Lower leg skin (tissue), 3 donors: Measurements from ENCODE around the gene EVX2.

Experiments
- POLR2A ChIP-seq, 2 donors: fragments of 450-650 bp; IDR thresholded peaks; one replicate each; pipeline ENCODE4 v1.6.1; 2016 to 2017; ENCODE audit warnings: antibody characterized with exemption in 2 of 2, mild to moderate bottlenecking in 1 of 2, moderate library complexity in 1 of 2
- TF ChIP-seq, protein P1 (sequence below), 3 donors: fragments of 450-650 bp; IDR thresholded peaks; one replicate each; pipeline ENCODE4 v1.5.1; 2016; ENCODE audit warnings: antibody characterized with exemption in 3 of 3, mild to moderate bottlenecking in 3 of 3, moderate library complexity in 2 of 3

DNA sequence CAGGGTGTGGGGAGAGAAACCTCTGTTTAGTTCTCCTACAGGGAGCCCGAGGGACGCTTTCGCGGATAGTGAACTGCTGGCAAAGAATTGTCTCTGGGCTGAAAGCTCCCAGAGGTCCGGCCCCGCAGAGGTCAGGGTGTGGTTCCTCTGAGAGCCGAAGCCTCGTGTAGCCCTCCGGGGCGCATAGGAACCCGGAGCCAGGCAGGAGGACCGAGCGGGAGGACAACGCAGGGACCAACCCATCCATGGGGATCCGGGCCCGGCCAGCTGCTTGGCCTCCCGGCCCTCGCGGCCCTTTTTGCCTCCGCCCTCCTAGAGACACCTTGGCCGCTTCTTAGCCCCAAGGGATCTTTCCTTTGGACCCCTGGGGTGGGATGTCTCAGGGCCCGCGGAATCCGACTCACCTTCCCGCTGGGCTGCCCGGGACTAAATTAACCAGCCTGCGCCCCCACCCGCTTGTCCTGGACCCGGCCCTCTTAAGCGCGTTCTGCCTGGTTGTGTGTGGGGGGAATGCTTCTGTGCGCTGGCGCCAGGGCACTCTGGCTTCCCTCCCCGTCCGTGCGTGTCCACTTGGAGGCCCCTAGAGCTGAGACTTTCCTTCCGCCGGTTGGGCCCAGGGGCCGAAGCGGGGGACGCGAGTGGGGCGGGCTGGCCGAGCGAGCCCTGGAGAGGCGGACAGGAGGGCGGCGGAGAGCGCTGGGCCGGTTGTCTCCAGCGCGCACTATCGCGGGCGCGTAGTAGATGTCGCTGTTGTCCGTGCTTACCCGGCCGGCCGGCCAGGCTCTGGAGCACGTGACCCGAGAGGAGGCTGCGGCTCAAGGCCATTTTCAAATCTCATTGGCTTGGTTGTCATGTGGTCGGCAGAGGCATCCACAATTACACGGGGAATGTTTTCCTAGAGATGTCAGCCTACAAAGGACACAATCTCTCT, 32.4 kb upstream of the EVX2 start, which contains the start of gene HOXD10:
- TF ChIP-seq, protein P1, sequence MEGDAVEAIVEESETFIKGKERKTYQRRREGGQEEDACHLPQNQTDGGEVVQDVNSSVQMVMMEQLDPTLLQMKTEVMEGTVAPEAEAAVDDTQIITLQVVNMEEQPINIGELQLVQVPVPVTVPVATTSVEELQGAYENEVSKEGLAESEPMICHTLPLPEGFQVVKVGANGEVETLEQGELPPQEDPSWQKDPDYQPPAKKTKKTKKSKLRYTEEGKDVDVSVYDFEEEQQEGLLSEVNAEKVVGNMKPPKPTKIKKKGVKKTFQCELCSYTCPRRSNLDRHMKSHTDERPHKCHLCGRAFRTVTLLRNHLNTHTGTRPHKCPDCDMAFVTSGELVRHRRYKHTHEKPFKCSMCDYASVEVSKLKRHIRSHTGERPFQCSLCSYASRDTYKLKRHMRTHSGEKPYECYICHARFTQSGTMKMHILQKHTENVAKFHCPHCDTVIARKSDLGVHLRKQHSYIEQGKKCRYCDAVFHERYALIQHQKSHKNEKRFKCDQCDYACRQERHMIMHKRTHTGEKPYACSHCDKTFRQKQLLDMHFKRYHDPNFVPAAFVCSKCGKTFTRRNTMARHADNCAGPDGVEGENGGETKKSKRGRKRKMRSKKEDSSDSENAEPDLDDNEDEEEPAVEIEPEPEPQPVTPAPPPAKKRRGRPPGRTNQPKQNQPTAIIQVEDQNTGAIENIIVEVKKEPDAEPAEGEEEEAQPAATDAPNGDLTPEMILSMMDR (IDR thresholded peaks at IDR 0.05) = no peak
- TF ChIP-seq POLR2A (IDR thresholded peaks at IDR 0.05) = no peak
